Mesothelial cell of epicardium (in vitro differentiated cells): ENCODE results near the gene RSRC1. TPM values are rescaled to one million over a fixed set of nuclear protein-coding genes. Genes with fewer than 3 reads are reported as not detected.

Experiments
- DNase-seq, 2 experiments: peaks; one replicate each; pipeline ENCODE4 v3.0.0; 2021; ENCODE audit warnings: low spot score in 2 of 2; ENCODE audit not compliant: unreplicated experiment in 2 of 2
- H3K27ac Mint-ChIP-seq: 2 replicates; pipeline ENCODE4 v1.8.0; 2021; ENCODE audit warnings: mixed read lengths
- H3K27me3 Mint-ChIP-seq: 2 replicates; pipeline ENCODE4 v1.8.0; 2021; ENCODE audit warnings: low read depth, mixed read lengths
- H3K36me3 Mint-ChIP-seq: 2 replicates; pipeline ENCODE4 v1.8.0; 2021; ENCODE audit warnings: mixed read lengths
- H3K4me1 Mint-ChIP-seq: 2 replicates; pipeline ENCODE4 v1.8.0; 2021; ENCODE audit warnings: mixed read lengths
- H3K4me3 Mint-ChIP-seq: 2 replicates; pipeline ENCODE4 v1.8.0; 2021; ENCODE audit warnings: mild to moderate bottlenecking, moderate library complexity, mixed read lengths
- H3K9me3 Mint-ChIP-seq: 2 replicates; pipeline ENCODE4 v1.8.0; 2021; ENCODE audit warnings: mixed read lengths
- CTCF ChIP-seq: fragments of 200-600 bp; sonication (generic); IDR thresholded peaks from one replicate; pipeline ENCODE4 v1.5.0; 2021; ENCODE audit warnings: antibody characterized with exemption; ENCODE audit not compliant: unreplicated experiment
- total RNA-seq: library from RNA; stranded (reverse); gene quantifications from 3 replicates; pipeline ENCODE4 v1.2.1, GENCODE V29; 2021

RSRC1 gene
- total RNA-seq, 1 donor from 2014 or later, result 34.9 TPM

DNA sequence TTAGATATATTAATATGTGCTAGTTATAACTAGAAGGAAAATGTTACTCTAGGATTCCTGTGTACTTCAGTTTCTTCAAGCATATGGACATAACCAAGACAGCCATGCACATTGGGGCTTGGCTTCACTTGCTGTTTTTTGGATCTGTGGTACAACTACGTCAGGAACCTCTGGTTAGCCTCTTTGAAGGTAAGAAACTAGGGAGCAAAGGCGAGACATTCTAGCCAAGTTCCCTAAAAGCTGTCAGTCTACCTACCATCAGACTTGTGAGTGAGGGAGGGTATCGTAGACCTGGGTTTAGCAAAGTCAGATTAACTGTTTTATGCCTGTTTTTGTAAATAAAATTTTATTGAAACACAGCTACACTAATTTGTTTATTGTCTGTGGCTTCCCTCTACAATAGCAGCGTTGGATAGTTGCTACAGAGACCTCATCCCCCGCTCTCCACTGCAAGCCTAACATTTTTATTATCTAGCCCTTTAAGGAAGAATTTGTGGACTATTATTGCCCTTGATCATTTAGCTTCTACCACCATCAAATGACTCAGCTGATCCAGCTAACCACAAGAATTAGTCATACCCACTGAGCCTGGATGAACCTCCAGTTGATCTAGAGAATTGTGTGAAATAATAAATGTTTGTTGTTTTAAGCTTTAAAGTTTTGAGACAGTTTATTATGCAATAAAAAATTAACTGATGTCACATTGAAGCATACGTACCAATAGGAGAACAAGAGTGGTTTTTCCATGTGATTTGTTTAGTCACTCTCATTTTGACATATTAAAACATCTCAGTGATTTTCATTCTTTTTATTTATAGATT lies 58.1 kb downstream of the RSRC1 start:
- Mint-ChIP-seq H3K27me3 (no peaks in the 10 kb centered on the region), H3K4me1 (peaks cover 11% of the 10 kb centered on the region), H3K36me3 (peaks cover 4% of the 10 kb centered on the region), H3K27ac (no peak overlapping the region), H3K9me3 (no peaks in the 10 kb centered on the region), H3K4me3 (no peak overlapping the region)
- DNase-seq, result no peak
- no peak for TF ChIP-seq CTCF

- H3K4me3 Mint-ChIP-seq, result no peak overlapping the region
- H3K36me3 Mint-ChIP-seq, result peaks cover 6% of the 10 kb centered on the region
- TF ChIP-seq CTCF, result no peak
- peaks cover 11% of the 10 kb centered on the region for H3K4me1 Mint-ChIP-seq
- DNase-seq, result no peak
- H3K27ac Mint-ChIP-seq, result no peak overlapping the region
- no peaks in the 10 kb centered on the region for H3K9me3 Mint-ChIP-seq
- H3K27me3 Mint-ChIP-seq, result no peaks in the 10 kb centered on the region
These were observed 59.2 kb downstream of the RSRC1 start for GRCh38 chr3:158169091-158169491.

GRCh38 chr3:158181096-158181495 lies 71.2 kb downstream of the RSRC1 start:
- H3K4me3 Mint-ChIP-seq, result no peak overlapping the region
- H3K27me3 Mint-ChIP-seq, result no peaks in the 10 kb centered on the region
- H3K9me3 Mint-ChIP-seq, result peaks cover 12% of the 10 kb centered on the region
- H3K36me3 Mint-ChIP-seq, result peaks cover 13% of the 10 kb centered on the region
- H3K27ac Mint-ChIP-seq, result no peak overlapping the region
- no peak for TF ChIP-seq CTCF
- DNase-seq, result no peak
- peaks cover 1% of the 10 kb centered on the region for H3K4me1 Mint-ChIP-seq

- H3K36me3 Mint-ChIP-seq, result no peaks in the 10 kb centered on the region
- peaks cover 7% of the 10 kb centered on the region for H3K4me1 Mint-ChIP-seq
- H3K4me3 Mint-ChIP-seq, result no peak overlapping the region
- no peak for TF ChIP-seq CTCF
- no peaks in the 10 kb centered on the region for H3K9me3 Mint-ChIP-seq
- DNase-seq, result no peak
- H3K27me3 Mint-ChIP-seq, result no peaks in the 10 kb centered on the region
- no peak overlapping the region for H3K27ac Mint-ChIP-seq
These were observed 75.8 kb downstream of the RSRC1 start for GRCh38 chr3:158185711-158186110.

DNA sequence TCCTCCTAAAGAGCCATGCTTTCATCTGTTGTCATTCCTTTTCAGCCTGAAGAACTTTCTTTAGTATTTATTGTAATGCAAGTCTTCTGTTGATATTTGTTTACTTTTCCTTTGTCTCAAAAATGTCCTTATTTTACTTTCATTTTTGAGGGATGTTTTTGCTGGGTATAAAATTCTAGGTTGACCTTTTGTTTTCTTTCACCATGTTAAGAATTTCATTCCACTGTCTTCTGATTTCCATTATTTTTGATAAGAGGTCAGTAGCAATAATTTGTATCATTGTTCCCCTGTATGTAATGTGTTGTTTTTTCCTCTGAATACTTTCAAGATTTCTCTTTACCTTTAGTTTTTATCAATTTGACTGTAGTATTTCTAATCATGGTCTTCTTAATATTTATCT lies 91.1 kb downstream of the RSRC1 start:
- H3K27me3 Mint-ChIP-seq, result no peaks in the 10 kb centered on the region

More for the DNA sequence above, 91.1 kb downstream of the RSRC1 start:
- TF ChIP-seq CTCF, result no peak
- Mint-ChIP-seq H3K4me1 (no peaks in the 10 kb centered on the region), H3K36me3 (peaks cover 47% of the 10 kb centered on the region), H3K9me3 (peaks cover 47% of the 10 kb centered on the region), H3K27ac (no peak overlapping the region), H3K4me3 (no peak overlapping the region)
- DNase-seq, result no peak
